ENCODE data around the gene JMJD8. TPM values are rescaled to one million over a fixed set of nuclear protein-coding genes. Genes with fewer than 3 reads are reported as not detected.

JMJD8 gene
- total RNA-seq, 4 donors from 2014 or later: 73.2 to 114 (median 88.1) TPM

DNA sequence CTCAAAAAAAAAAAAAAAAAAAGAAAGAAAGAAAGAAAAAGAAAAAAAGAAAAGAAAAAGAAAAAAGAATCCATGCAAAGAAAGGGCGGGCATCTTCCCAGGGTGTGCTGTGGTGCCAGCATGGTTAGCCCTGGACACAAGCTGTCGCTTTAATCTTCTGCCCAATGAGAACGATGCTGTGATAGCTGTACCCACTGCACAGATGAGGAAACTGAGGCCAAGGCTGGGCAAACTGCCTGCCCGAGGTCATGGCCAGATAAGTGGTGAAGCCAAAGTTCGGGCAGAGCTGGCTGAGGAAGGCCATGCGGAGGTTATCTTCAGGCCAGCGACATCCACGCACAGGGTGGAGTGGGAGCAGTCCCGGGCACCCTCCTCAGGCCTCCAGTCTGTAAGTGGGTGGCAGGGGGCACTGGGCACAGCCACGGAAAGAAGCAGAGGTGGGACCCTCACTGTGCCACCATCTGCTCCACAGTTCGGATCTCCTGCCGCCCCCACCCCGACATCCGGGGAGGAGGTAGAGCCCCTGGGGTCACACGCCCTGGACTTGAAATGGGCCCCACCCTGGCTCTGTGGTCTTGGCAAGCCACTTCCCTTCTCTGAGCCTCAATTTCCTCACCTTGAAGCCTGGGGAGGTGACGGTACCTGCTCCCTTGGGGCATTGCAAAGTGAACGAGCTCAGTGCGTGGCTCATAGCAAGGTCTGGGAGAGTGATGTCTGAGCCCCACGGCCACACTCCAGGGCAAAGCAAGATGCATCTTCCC is 15.0 kb upstream of the JMJD8 start:
- 73% methylated on average over 18 of the region's 19 CpGs for WGBS
- Histone ChIP-seq H3K4me1 (peaks cover 14 to 37% (median 28%) of the 10 kb centered on the region in 4 donors), H3K9me3 (no peaks in the 10 kb centered on the region), H3K36me3 (no peaks in the 10 kb centered on the region), H3K27ac (replicated peaks in 1 of 4) (no peak overlapping the region), H3K27me3 (peaks cover 2 to 100% (median 65%) of the 10 kb centered on the region in 4 donors), H3K4me3 (no peak overlapping the region)
- TF ChIP-seq, protein P1, sequence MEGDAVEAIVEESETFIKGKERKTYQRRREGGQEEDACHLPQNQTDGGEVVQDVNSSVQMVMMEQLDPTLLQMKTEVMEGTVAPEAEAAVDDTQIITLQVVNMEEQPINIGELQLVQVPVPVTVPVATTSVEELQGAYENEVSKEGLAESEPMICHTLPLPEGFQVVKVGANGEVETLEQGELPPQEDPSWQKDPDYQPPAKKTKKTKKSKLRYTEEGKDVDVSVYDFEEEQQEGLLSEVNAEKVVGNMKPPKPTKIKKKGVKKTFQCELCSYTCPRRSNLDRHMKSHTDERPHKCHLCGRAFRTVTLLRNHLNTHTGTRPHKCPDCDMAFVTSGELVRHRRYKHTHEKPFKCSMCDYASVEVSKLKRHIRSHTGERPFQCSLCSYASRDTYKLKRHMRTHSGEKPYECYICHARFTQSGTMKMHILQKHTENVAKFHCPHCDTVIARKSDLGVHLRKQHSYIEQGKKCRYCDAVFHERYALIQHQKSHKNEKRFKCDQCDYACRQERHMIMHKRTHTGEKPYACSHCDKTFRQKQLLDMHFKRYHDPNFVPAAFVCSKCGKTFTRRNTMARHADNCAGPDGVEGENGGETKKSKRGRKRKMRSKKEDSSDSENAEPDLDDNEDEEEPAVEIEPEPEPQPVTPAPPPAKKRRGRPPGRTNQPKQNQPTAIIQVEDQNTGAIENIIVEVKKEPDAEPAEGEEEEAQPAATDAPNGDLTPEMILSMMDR (IDR thresholded peaks at IDR 0.05): no peak
- TF ChIP-seq POLR2AphosphoS5 (IDR thresholded peaks at IDR 0.05) (no peak), POLR2A (IDR thresholded peaks at IDR 0.05; ENCODE audit: low read depth) (no peak), EP300 (IDR thresholded peaks at IDR 0.05) (no peak)
- no peak for DNase-seq (ENCODE audit: extremely low spot score)
- intact Hi-C loops (cut with DNase I): no loop called here

DNA sequence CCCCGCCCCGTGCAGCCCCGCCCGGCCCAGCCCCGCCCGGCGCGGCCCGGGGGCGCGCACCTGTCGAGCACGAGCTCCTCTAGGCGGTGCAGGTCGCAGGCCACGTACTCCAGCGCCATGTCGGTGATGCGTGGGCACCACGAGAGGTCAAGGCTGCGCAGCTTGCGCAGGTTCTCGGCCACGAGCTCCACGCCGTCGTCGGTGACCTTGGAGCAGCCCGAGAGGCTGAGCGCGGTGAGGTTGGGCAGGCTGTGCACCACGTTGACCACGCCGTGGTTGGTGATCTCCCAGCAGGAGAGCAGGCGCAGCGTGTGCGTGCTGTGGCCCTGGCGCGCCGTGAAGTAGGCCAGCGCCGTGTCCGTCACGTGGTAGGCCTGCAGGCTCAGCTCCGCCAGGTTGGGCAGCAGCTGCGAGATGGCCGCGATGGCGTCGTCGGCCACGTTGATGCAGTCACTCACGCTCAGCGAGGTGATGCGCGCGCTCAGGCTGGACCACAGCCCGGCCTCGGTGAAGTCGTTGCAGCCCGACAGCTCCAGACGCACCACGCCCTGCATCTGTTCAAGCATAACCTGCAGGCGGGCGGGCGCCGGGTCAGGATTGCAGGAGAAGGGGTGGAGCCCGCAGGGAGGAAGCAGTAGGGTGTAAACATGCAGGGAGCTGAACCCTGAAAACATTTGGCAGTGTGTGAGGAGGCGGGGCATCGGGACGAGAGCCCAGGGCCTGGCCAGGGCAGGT is 11.4 kb upstream of the JMJD8 start:
- peaks cover 9 to 84% (median 45%) of the 10 kb centered on the region in 4 donors for H3K27me3 ChIP-seq
- H3K27ac ChIP-seq (replicated peaks in 1 of 4): no peak overlapping the region
- no peak for DNase-seq (ENCODE audit: extremely low spot score)
- no peaks in the 10 kb centered on the region for H3K9me3 ChIP-seq
- TF ChIP-seq POLR2A (IDR thresholded peaks at IDR 0.05; ENCODE audit: low read depth): no peak
- TF ChIP-seq, protein P1 (IDR thresholded peaks at IDR 0.05): no peak
- TF ChIP-seq POLR2AphosphoS5 (IDR thresholded peaks at IDR 0.05): no peak
- TF ChIP-seq EP300 (IDR thresholded peaks at IDR 0.05): no peak
- intact Hi-C loops (cut with DNase I): no loop called here
- peak overlapping the region; percentile 1 to 45 (median 20) for H3K4me3 ChIP-seq
- 20% methylated on average over 17 of the region's 71 CpGs for WGBS
- peaks cover 17 to 39% (median 31%) of the 10 kb centered on the region in 4 donors for H3K4me1 ChIP-seq
- no peaks in the 10 kb centered on the region for H3K36me3 ChIP-seq

DNA sequence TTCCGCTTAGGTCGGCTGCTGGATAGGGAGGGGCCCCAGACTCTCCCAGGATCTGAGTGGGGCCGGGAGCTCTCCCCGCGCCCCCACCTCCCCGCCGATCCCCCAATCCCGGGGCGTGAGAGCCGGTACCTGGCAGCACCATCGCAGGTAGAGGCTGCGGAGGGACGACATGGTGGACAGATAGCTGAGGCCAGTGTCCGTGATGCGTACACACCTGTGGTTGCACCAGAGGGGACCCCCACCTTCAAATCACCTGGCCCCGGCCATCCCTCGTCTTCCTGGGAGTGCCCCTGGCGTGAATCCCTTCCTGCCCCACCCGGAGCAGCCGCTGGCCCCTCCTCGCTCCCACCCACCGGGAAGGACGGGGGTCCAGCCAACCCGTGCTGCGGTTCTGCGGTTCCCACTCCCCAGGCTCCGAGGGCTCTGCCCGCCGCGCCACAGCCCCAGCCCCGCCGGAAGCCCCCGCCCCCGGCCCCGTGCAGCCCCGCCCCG is 10.8 kb upstream of the JMJD8 start:
- TF ChIP-seq POLR2AphosphoS5 (IDR thresholded peaks at IDR 0.05): no peak
- no peak for TF ChIP-seq EP300 (IDR thresholded peaks at IDR 0.05)
- no peak for TF ChIP-seq POLR2A (IDR thresholded peaks at IDR 0.05; ENCODE audit: low read depth)
- TF ChIP-seq, protein P1 (IDR thresholded peaks at IDR 0.05): no peak
- 7% methylated on average over 2 of the region's 37 CpGs for WGBS
- peak overlapping the region in 1 of 4 donors; percentile 45 for H3K4me3 ChIP-seq

DNA sequence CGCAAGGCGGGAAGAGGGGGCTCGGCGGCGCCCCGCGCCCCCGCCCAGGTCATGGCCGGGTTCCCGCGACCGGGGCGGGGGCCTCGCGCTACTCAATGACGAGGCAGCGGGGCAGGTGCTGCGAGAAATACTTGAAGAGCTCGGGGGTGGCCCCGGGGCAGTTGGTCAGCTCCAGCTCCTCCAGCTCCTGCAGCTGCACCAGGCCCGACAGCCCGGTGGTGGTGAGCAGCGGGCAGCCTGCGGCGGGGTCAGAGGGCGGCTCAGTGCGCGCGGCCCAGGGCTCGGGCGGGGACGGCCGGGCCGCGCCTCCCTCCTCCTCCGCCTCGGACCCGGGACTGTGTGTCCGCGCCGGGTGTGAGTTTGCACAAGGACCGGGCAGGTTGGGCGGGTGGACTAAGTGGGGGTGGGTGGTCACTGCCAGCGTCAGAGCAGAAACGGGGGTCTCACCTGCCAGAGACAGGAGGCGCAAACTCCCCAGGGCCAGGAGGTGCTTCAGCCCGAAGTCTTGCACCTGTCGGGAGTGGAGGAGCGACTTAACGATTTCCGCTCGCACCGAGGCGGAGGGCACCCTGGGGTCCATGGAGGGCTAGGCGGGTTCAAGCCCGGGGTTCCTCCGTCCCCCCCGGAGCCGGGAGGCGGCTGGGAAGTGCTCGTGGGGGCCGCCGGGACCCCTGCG is 10.2 kb upstream of the JMJD8 start:
- Histone ChIP-seq H3K4me3 (peak overlapping the region in 1 of 4 donors; percentile 45), H3K27me3 (peaks cover 9 to 72% (median 39%) of the 10 kb centered on the region in 4 donors), H3K27ac (replicated peaks in 1 of 4) (no peak overlapping the region), H3K36me3 (no peaks in the 10 kb centered on the region), H3K9me3 (no peaks in the 10 kb centered on the region), H3K4me1 (peaks cover 22 to 46% (median 37%) of the 10 kb centered on the region in 4 donors)
- no peak for DNase-seq (ENCODE audit: extremely low spot score)
- intact Hi-C loops (cut with DNase I): no loop called here
- WGBS: 4% methylated on average over 19 of the region's 64 CpGs
- no peak for TF ChIP-seq POLR2AphosphoS5 (IDR thresholded peaks at IDR 0.05)
- no peak for TF ChIP-seq EP300 (IDR thresholded peaks at IDR 0.05)
- TF ChIP-seq, protein P1 (IDR thresholded peaks at IDR 0.05): no peak
- no peak for TF ChIP-seq POLR2A (IDR thresholded peaks at IDR 0.05; ENCODE audit: low read depth)

More for the DNA sequence above, 10.8 kb upstream of the JMJD8 start:
- intact Hi-C loops (cut with DNase I): no loop called here
- H3K27me3 ChIP-seq: peaks cover 9 to 78% (median 40%) of the 10 kb centered on the region in 4 donors
- H3K27ac ChIP-seq (replicated peaks in 1 of 4): no peak overlapping the region
- no peak for DNase-seq (ENCODE audit: extremely low spot score)
- peaks cover 17 to 40% (median 31%) of the 10 kb centered on the region in 4 donors for H3K4me1 ChIP-seq
- no peaks in the 10 kb centered on the region for H3K36me3 ChIP-seq
- no peaks in the 10 kb centered on the region for H3K9me3 ChIP-seq

Measured in esophagus muscularis mucosa (tissue), 4 donors.